Left ventricle myocardium inferior (tissue), 1 donor: ENCODE measurements around the gene NTN4. TPM values are rescaled to one million over a fixed set of nuclear protein-coding genes. Genes with fewer than 3 reads are reported as not detected.
A peak's percentile ranks its signal among the peaks of the same experiment; 100 is the strongest.
"Not testable (repeated sequence)": the region's sequence is repeated elsewhere in the genome, so short reads cannot be mapped to it uniquely, and the experiment has no call there.

Source experiments
- DNase-seq: peaks from one replicate; pipeline ENCODE4 v3.0.0-alpha.2; 2020
- H3K27ac ChIP-seq: fragments of 200-600 bp; replicated peaks from 2 replicates; pipeline ENCODE4 v1.8.0; 2021
- H3K27me3 ChIP-seq: fragments of 200-600 bp; 2 replicates; pipeline ENCODE4 v1.8.0; 2021; ENCODE audit warnings: low read depth
- H3K36me3 ChIP-seq: fragments of 200-600 bp; 2 replicates; pipeline ENCODE4 v1.8.0; 2021
- H3K4me1 ChIP-seq: fragments of 200-600 bp; 2 replicates; pipeline ENCODE4 v1.8.0; 2021
- H3K4me3 ChIP-seq: fragments of 200-600 bp; 2 replicates; pipeline ENCODE4 v1.8.0; 2021; ENCODE audit warnings: mild to moderate bottlenecking, moderate library complexity
- H3K9me3 ChIP-seq: fragments of 200-600 bp; replicated peaks from 2 replicates; pipeline ENCODE4 v1.8.0; 2021
- CTCF ChIP-seq: fragments of 200-600 bp; IDR thresholded peaks from 2 replicates; pipeline ENCODE4 v1.8.0; 2021; ENCODE audit warnings: antibody characterized with exemption, mild to moderate bottlenecking, borderline replicate concordance
- intact Hi-C: fragments of 100-400 bp; cut with micrococcal nuclease; formaldehyde crosslinking; loops from one replicate; pipeline ENCODE4 v1.11.0; 2022
- total RNA-seq: library from RNA; stranded (reverse); fragmentation: NEBNext Ultra II Directional; extraction: Animal tissue kit (Norgen Biotek cat#: 25700); gene quantifications from one replicate; pipeline ENCODE4 v1.2.1, GENCODE V29; 2021
- donor health status: DM: no; HTN: yes; CAD: no; lungs with severe emphysema.

The NTN4 gene
- total RNA-seq, 1 donor from 2014 or later = 76.8 TPM

GRCh38 chr12:95625012-95625411, 165.6 kb downstream of the NTN4 start:
- Histone ChIP-seq H3K27ac (peak overlapping the region; percentile 84), H3K4me1 (peaks cover 39% of the 10 kb centered on the region)
- intact Hi-C loops = no loop called here

GRCh38 chr12:95624589-95624988, 166.0 kb downstream of the NTN4 start:
- TF ChIP-seq CTCF = no peak
- peak overlapping the region; percentile 84 for H3K27ac ChIP-seq
- H3K27me3 ChIP-seq = no peaks in the 10 kb centered on the region
- peaks cover 35% of the 10 kb centered on the region for H3K4me1 ChIP-seq
- H3K9me3 ChIP-seq = no peaks in the 10 kb centered on the region
- H3K4me3 ChIP-seq = no peak overlapping the region
- DNase-seq = no peak
- intact Hi-C loops = no loop called here
- no peaks in the 10 kb centered on the region for H3K36me3 ChIP-seq

More at GRCh38 chr12:95625012-95625411, 165.6 kb downstream of the NTN4 start:
- no peak for TF ChIP-seq CTCF
- Histone ChIP-seq H3K36me3 (no peaks in the 10 kb centered on the region), H3K4me3 (no peak overlapping the region), H3K9me3 (no peaks in the 10 kb centered on the region), H3K27me3 (no peaks in the 10 kb centered on the region)
- no peak for DNase-seq

- TF ChIP-seq CTCF = peak; percentile 73
- H3K9me3 ChIP-seq = no peaks in the 10 kb centered on the region
- intact Hi-C loops = no loop called here
- DNase-seq = peak; percentile 66
- no peak overlapping the region for H3K4me3 ChIP-seq
- no peaks in the 10 kb centered on the region for H3K36me3 ChIP-seq
- H3K27me3 ChIP-seq = no peaks in the 10 kb centered on the region
- peak overlapping the region; percentile 84 for H3K27ac ChIP-seq
- peaks cover 27% of the 10 kb centered on the region for H3K4me1 ChIP-seq
Observed at GRCh38 chr12:95623554-95624170, 166.9 kb downstream of the NTN4 start.

GRCh38 chr12:95622879-95623278, 167.7 kb downstream of the NTN4 start:
- intact Hi-C loops = no loop called here
- Histone ChIP-seq H3K4me1 (peaks cover 25% of the 10 kb centered on the region), H3K36me3 (no peaks in the 10 kb centered on the region), H3K9me3 (no peaks in the 10 kb centered on the region), H3K4me3 (no peak overlapping the region), H3K27me3 (no peaks in the 10 kb centered on the region), H3K27ac (peak overlapping the region; percentile 84)
- no peak for TF ChIP-seq CTCF
- DNase-seq = no peak

GRCh38 chr12:95621725-95622124, 168.8 kb downstream of the NTN4 start:
- no peaks in the 10 kb centered on the region for H3K9me3 ChIP-seq
- H3K27me3 ChIP-seq = no peaks in the 10 kb centered on the region
- TF ChIP-seq CTCF = no peak
- H3K36me3 ChIP-seq = no peaks in the 10 kb centered on the region
- intact Hi-C loops = no loop called here
- peaks cover 25% of the 10 kb centered on the region for H3K4me1 ChIP-seq
- H3K4me3 ChIP-seq = no peak overlapping the region
- H3K27ac ChIP-seq = no peak overlapping the region
- DNase-seq = no peak

GRCh38 chr12:95620171-95620570, 170.4 kb downstream of the NTN4 start:
- no peak overlapping the region for H3K27ac ChIP-seq
- no peak overlapping the region for H3K4me3 ChIP-seq
- no peak for TF ChIP-seq CTCF
- H3K36me3 ChIP-seq = no peaks in the 10 kb centered on the region
- peaks cover 33% of the 10 kb centered on the region for H3K4me1 ChIP-seq
- no peaks in the 10 kb centered on the region for H3K27me3 ChIP-seq
- no peak for DNase-seq
- intact Hi-C loops = no loop called here
- H3K9me3 ChIP-seq = no peaks in the 10 kb centered on the region

- H3K9me3 ChIP-seq, DNase-seq, H3K27me3 ChIP-seq, intact Hi-C loops, H3K36me3 ChIP-seq, H3K4me3 ChIP-seq: not testable (repeated sequence)
- Histone ChIP-seq H3K4me1 (peaks cover 27% of the 10 kb centered on the region), H3K27ac (peak overlapping the region; percentile 62)
Observed at GRCh38 chr12:95616470-95616869, 174.1 kb downstream of the NTN4 start.
